Gastrocnemius medialis (tissue), 4 donors: ENCODE measurements around the gene BLOC1S2. TPM values are rescaled to one million over a fixed set of nuclear protein-coding genes. Genes with fewer than 3 reads are reported as not detected.
"Not testable (repeated sequence)": the region's sequence is repeated elsewhere in the genome, so short reads cannot be mapped to it uniquely, and the experiment has no call there.

Source experiments
- ATAC-seq, 2 donors: fragments of 150-250 bp; one replicate each; pipeline ENCODE4 v1.9.1; 2016
- DNase-seq, 2 donors: peaks; one replicate each; pipeline ENCODE4 v3.0.0-alpha.2; 2019
- H3K27ac ChIP-seq, 4 donors: fragments of 200-600 bp; sonication (generic); 1 replicate in 1 of 4; 2 replicates in 3 of 4; pipeline ENCODE4 v1.5.1; 2016 to 2018; ENCODE audit warnings: mild to moderate bottlenecking in 2 of 4, moderate library complexity in 1 of 4
- H3K27me3 ChIP-seq, 3 donors: fragments of 200-600 bp; sonication (generic) in 2 of 3; 1 replicate in 1 of 3; 2 replicates in 2 of 3; pipeline versions ENCODE4 v1.5.1 to v1.6.0; 2016 to 2019; ENCODE audit warnings: mild to moderate bottlenecking in 1 of 3, moderate library complexity in 1 of 3
- H3K36me3 ChIP-seq, 2 donors: fragments of 200-600 bp; sonication (generic) in 1 of 2; one replicate each; pipeline ENCODE4 v1.5.1; 2017 to 2018
- H3K4me1 ChIP-seq, 2 donors: fragments of 200-600 bp; sonication (generic) in 1 of 2; one replicate each; pipeline ENCODE4 v1.5.1; 2016 to 2017; ENCODE audit warnings: mild to moderate bottlenecking in 2 of 2
- H3K4me3 ChIP-seq, 4 donors: fragments of 200-600 bp; sonication (generic) in 3 of 4; 1 replicate in 1 of 4; 2 replicates in 3 of 4; pipeline ENCODE4 v1.5.1; 2016 to 2019; ENCODE audit warnings: mild to moderate bottlenecking in 2 of 4
- H3K9me3 ChIP-seq, 3 donors: fragments of 200-600 bp; sonication (generic) in 2 of 3; 1 replicate in 1 of 3; 2 replicates in 2 of 3; pipeline ENCODE4 v1.5.1; 2016 to 2019
- CTCF ChIP-seq, 5 experiments: fragments of 450-650 bp in 3 of 5; fragments of 200-600 bp in 2 of 5; sonication (generic) in 2 of 5; IDR thresholded peaks in 4 of 5; conservative IDR thresholded peaks in 1 of 5; 1 replicate in 4 of 5; 2 replicates in 1 of 5; pipeline ENCODE4 v1.5.1; 2016 to 2019; ENCODE audit warnings: antibody characterized with exemption in 5 of 5, mild to moderate bottlenecking in 3 of 5, moderate library complexity in 3 of 5
- POLR2A ChIP-seq, 2 donors: fragments of 450-650 bp; IDR thresholded peaks; one replicate each; pipeline ENCODE4 v1.6.1; 2017; ENCODE audit warnings: antibody characterized with exemption in 2 of 2, mild to moderate bottlenecking in 2 of 2, moderate library complexity in 2 of 2
- in situ Hi-C, 4 donors: fragments of 200-750 bp; cut with MboI; loops; one replicate each; pipeline versions ENCODE4 v1.15.0 to v1.8.0; 2017; ENCODE audit warnings: low sequenced_read_pairs in 4 of 4
- intact Hi-C: fragments of 100-400 bp; cut with DNase I; formaldehyde crosslinking; loops from one replicate; pipeline ENCODE4 v1.15.1; 2023; ENCODE audit warnings: low total_unique reads
- total RNA-seq, 4 donors: library from RNA; depleted of rRNA; stranded (reverse); fragments of >200 nt; gene quantifications; one replicate each; pipeline versions ENCODE4 v1.1.0 to v1.2.3, GENCODE V29; 2016

BLOC1S2 gene
- total RNA-seq, 4 donors from 2014 or later = 60.4 to 114 (median 75.1) TPM

GRCh38 chr10:100297242-100297641 is 10.8 kb upstream of the BLOC1S2 start:
- Histone ChIP-seq H3K27me3 (peaks cover 0 to 10% (median 6%) of the 10 kb centered on the region in 3 donors), H3K4me1 (no peaks in the 10 kb centered on the region), H3K27ac (no peak overlapping the region), H3K4me3 (no peak overlapping the region), H3K9me3 (no peaks in the 10 kb centered on the region), H3K36me3 (no peaks in the 10 kb centered on the region)
- ATAC-seq = no peak
- TF ChIP-seq POLR2A (IDR thresholded peaks at IDR 0.05) (no peak), CTCF (IDR thresholded peaks at IDR 0.05 in 4 of 5, conservative IDR thresholded peaks at IDR 0.05 in 1 of 5) (no peak)
- DNase-seq = no peak
- intact Hi-C loops (no loop called here), in situ Hi-C loops (no loop called here)

GRCh38 chr10:100293066-100293465 is 6.6 kb upstream of the BLOC1S2 start:
- ATAC-seq = no peak
- intact Hi-C loops = no loop called here

GRCh38 chr10:100292300-100292699 is 5.8 kb upstream of the BLOC1S2 start:
- intact Hi-C loops, H3K27me3 ChIP-seq, H3K4me3 ChIP-seq, H3K4me1 ChIP-seq, in situ Hi-C loops, H3K9me3 ChIP-seq, H3K27ac ChIP-seq, ATAC-seq, H3K36me3 ChIP-seq: not testable (repeated sequence)
- DNase-seq = peak in 1 of 2 donors; percentile 25

More at GRCh38 chr10:100293066-100293465, 6.6 kb upstream of the BLOC1S2 start:
- no peak for TF ChIP-seq CTCF (IDR thresholded peaks at IDR 0.05 in 4 of 5, conservative IDR thresholded peaks at IDR 0.05 in 1 of 5)
- no peak for TF ChIP-seq POLR2A (IDR thresholded peaks at IDR 0.05)
- no peak overlapping the region for H3K27ac ChIP-seq
- H3K36me3 ChIP-seq = no peaks in the 10 kb centered on the region
- no peaks in the 10 kb centered on the region for H3K4me1 ChIP-seq
- no peak for DNase-seq
- peaks cover 0 to 5% (median 0%) of the 10 kb centered on the region in 3 donors for H3K27me3 ChIP-seq
- in situ Hi-C loops = no loop called here
- H3K9me3 ChIP-seq = no peaks in the 10 kb centered on the region
- H3K4me3 ChIP-seq = no peak overlapping the region

- no peaks in the 10 kb centered on the region for H3K27me3 ChIP-seq
- ATAC-seq (no peak), DNase-seq (no peak)
- TF ChIP-seq POLR2A (IDR thresholded peaks at IDR 0.05) (no peak), CTCF (IDR thresholded peaks at IDR 0.05 in 4 of 5, conservative IDR thresholded peaks at IDR 0.05 in 1 of 5) (no peak)
- no peaks in the 10 kb centered on the region for H3K36me3 ChIP-seq
- no peak overlapping the region for H3K27ac ChIP-seq
- no peaks in the 10 kb centered on the region for H3K9me3 ChIP-seq
- intact Hi-C loops = no loop called here
- peaks cover 4 to 6% of the 10 kb centered on the region in 2 donors for H3K4me1 ChIP-seq
- in situ Hi-C loops = no loop called here
- H3K4me3 ChIP-seq = no peak overlapping the region
Measured at GRCh38 chr10:100291356-100291755, 4.9 kb upstream of the BLOC1S2 start.

- Histone ChIP-seq H3K9me3 (no peaks in the 10 kb centered on the region), H3K36me3 (no peaks in the 10 kb centered on the region), H3K4me1 (peaks cover 17 to 18% of the 10 kb centered on the region in 2 donors), H3K27me3 (no peaks in the 10 kb centered on the region), H3K4me3 (no peak overlapping the region), H3K27ac (no peak overlapping the region)
- TF ChIP-seq POLR2A (IDR thresholded peaks at IDR 0.05) (no peak), CTCF (IDR thresholded peaks at IDR 0.05 in 4 of 5, conservative IDR thresholded peaks at IDR 0.05 in 1 of 5) (no peak)
- ATAC-seq = no peak
- in situ Hi-C loops = no loop called here
- no peak for DNase-seq
- intact Hi-C loops = no loop called here
Measured at GRCh38 chr10:100289641-100290040, 3.2 kb upstream of the BLOC1S2 start.
